HCT116 (cell line): Measurements from ENCODE around the gene HEY2. TPM values are rescaled to one million over a fixed set of nuclear protein-coding genes. Genes with fewer than 3 reads are reported as not detected.
A peak's percentile ranks its signal among the peaks of the same experiment; 100 is the strongest.

Experiments
- ATAC-seq: fragments of 200-7000 bp; cut with Tn5 transposase; 2 replicates; pipeline ENCODE4 v1.9.1; 2020; ENCODE audit warnings: mild to moderate bottlenecking, moderate library complexity
- Bru-seq: library from RNA; stranded (reverse); fragments of 400-500 nt; gene quantifications from one replicate; lab custom pipeline; 2021; lab: Mats Ljungman, UMichigan
- BruChase-seq, 2 experiments: library from RNA; stranded (reverse); fragments of 400-500 nt; gene quantifications; one replicate each; lab custom pipeline; 2021; lab: Mats Ljungman, UMichigan
- BruUV-seq: library from RNA; stranded (reverse); fragments of 400-500 nt; replicated peaks from 2 replicates; lab custom pipeline; 2021; lab: Mats Ljungman, UMichigan
- CTCF ChIA-PET: fragments of 300-600 bp; sonication (Branson Sonifier 250); formaldehyde crosslinking; loops from one replicate; lab custom pipeline; 2021; ENCODE audit warnings: antibody characterized with exemption; lab: Charles Lee
- POLR2A ChIA-PET: fragments of 300-600, 350-600 bp; sonication (Branson Sonifier 250); formaldehyde crosslinking; loops from one replicate; lab custom pipeline; 2021; ENCODE audit warnings: antibody characterized with exemption; lab: Charles Lee
- RAD21 ChIA-PET, 2 experiments: fragments of 300-600 bp; sonication (Branson Sonifier 250); formaldehyde crosslinking; loops; one replicate each; lab custom pipeline; 2023; ENCODE audit warnings: low total read pairs in 2 of 2; ENCODE audit not compliant: uncharacterized antibody in 2 of 2, unreplicated experiment in 2 of 2, low non-redundant PET in 1 of 2; lab: Charles Lee
- DNase-seq: peaks from one replicate; pipeline ENCODE4 v3.0.0-alpha.2; 2010; ENCODE audit warnings: low read depth, low spot score
- H2AFZ ChIP-seq: fragments of 200-600 bp; shearing (Covaris generic), sonication (generic); 2 replicates; pipeline ENCODE4 v1.6.1; 2017; ENCODE audit warnings: low read depth, mixed run types, mixed read lengths, antibody characterized with exemption, low read length; ENCODE audit not compliant: poor library complexity, severe bottlenecking
- H3K27ac ChIP-seq: 2 replicates; pipeline ENCODE4 v1.5.1; 2012; ENCODE audit warnings: low read depth, low read length
- H3K27me3 ChIP-seq: fragments of 200-600 bp; sonication (generic); 2 replicates; pipeline ENCODE4 v1.6.1; 2016; ENCODE audit warnings: mixed run types, low read length, mixed read lengths; ENCODE audit not compliant: insufficient read depth
- H3K36me3 ChIP-seq, 2 experiments: fragments of 200-500 bp in 1 of 2; fragments of 200-600 bp in 1 of 2; sonication (Bioruptor generic) in 1 of 2; sonication (generic) in 1 of 2; 2 replicates each; pipeline versions ENCODE4 v1.5.1 to v1.6.1; 2014 to 2016; ENCODE audit warnings: low read length in 2 of 2, inconsistent platforms in 1 of 2, mixed read lengths in 1 of 2, mixed run types in 1 of 2; ENCODE audit not compliant: insufficient read depth in 2 of 2, control insufficient read depth in 1 of 2
- H3K4me1 ChIP-seq, 2 experiments: fragments of 200-600 bp in 1 of 2; sonication (generic) in 1 of 2; 2 replicates each; pipeline versions ENCODE4 v1.5.1 to v1.6.1; 2012 to 2017; ENCODE audit warnings: low read length in 2 of 2, inconsistent platforms in 1 of 2, mild to moderate bottlenecking in 1 of 2, mixed read lengths in 1 of 2, mixed run types in 1 of 2, moderate library complexity in 1 of 2; ENCODE audit not compliant: insufficient read depth in 2 of 2, control insufficient read depth in 1 of 2
- H3K4me2 ChIP-seq: fragments of 200-600 bp; sonication (generic); 2 replicates; pipeline ENCODE4 v1.6.1; 2017; ENCODE audit warnings: mixed run types, low read length, mixed read lengths
- H3K4me3 ChIP-seq, 2 experiments: fragments of 200-600 bp in 1 of 2; sonication (generic) in 1 of 2; replicated peaks in 1 of 2; 2 replicates each; pipeline ENCODE4 v1.5.1; 2011 to 2016; ENCODE audit warnings: low read length in 2 of 2, control low read depth in 1 of 2, low read depth in 1 of 2, mild to moderate bottlenecking in 1 of 2, mixed read lengths in 1 of 2, mixed run types in 1 of 2
- H3K79me2 ChIP-seq: fragments of 200-600 bp; sonication (generic); 2 replicates; pipeline ENCODE4 v1.6.1; 2017; ENCODE audit warnings: mild to moderate bottlenecking, mixed run types, low read length, moderate library complexity, mixed read lengths; ENCODE audit not compliant: insufficient read depth
- H3K9ac ChIP-seq: fragments of 200-600 bp; sonication (generic); 2 replicates; pipeline ENCODE4 v1.6.1; 2016; ENCODE audit warnings: low read length, mixed read lengths
- H3K9me2 ChIP-seq: fragments of 200-600 bp; sonication (generic), shearing (Covaris generic); 2 replicates; pipeline ENCODE4 v1.6.1; 2017; ENCODE audit warnings: mixed run types, mild to moderate bottlenecking, moderate library complexity; ENCODE audit not compliant: insufficient read depth
- H3K9me3 ChIP-seq, 2 experiments: fragments of 200-500 bp in 1 of 2; fragments of 200-600 bp in 1 of 2; sonication (Bioruptor generic) in 1 of 2; sonication (generic) in 1 of 2; 2 replicates each; pipeline ENCODE4 v1.6.1; 2014 to 2017; ENCODE audit warnings: low read length in 2 of 2, mixed read lengths in 2 of 2, inconsistent platforms in 1 of 2, low read depth in 1 of 2, mild to moderate bottlenecking in 1 of 2, mixed run types in 1 of 2, moderate library complexity in 1 of 2; ENCODE audit not compliant: control insufficient read depth in 1 of 2, insufficient read depth in 1 of 2
- H4K20me1 ChIP-seq: fragments of 200-600 bp; sonication (generic), shearing (Covaris generic); 2 replicates; pipeline ENCODE4 v1.6.1; 2017; ENCODE audit warnings: mixed run types, mild to moderate bottlenecking, moderate library complexity; ENCODE audit not compliant: insufficient read depth
- ATF3 ChIP-seq: IDR thresholded peaks from 2 replicates; pipeline ENCODE4 v1.6.1; 2012
- CBX3 ChIP-seq: IDR thresholded peaks from 2 replicates; pipeline ENCODE4 v1.6.1; 2012; ENCODE audit warnings: low read depth
- EGR1 ChIP-seq: IDR thresholded peaks from 2 replicates; pipeline ENCODE4 v1.6.1; 2012; ENCODE audit warnings: low read depth
- ELF1 ChIP-seq: IDR thresholded peaks from 2 replicates; pipeline ENCODE4 v1.6.1; 2012; ENCODE audit warnings: low read depth, borderline replicate concordance
- EZH2phosphoT487 ChIP-seq: fragments of 200-600 bp; IDR thresholded peaks from 2 replicates; pipeline ENCODE4 v1.6.1; 2018; ENCODE audit warnings: antibody characterized with exemption, borderline replicate concordance
- FOSL1 ChIP-seq: IDR thresholded peaks from 2 replicates; pipeline ENCODE4 v1.6.1; 2012; ENCODE audit warnings: low read depth
- JUND ChIP-seq: IDR thresholded peaks from 2 replicates; pipeline ENCODE4 v1.6.1; 2012
- MAX ChIP-seq: IDR thresholded peaks from 2 replicates; pipeline ENCODE4 v1.6.1; 2012
- RAD21 ChIP-seq: IDR thresholded peaks from 2 replicates; pipeline ENCODE4 v1.6.1; 2012; ENCODE audit warnings: low read depth, mild to moderate bottlenecking
- SIN3A ChIP-seq: IDR thresholded peaks from 2 replicates; pipeline ENCODE4 v1.6.1; 2012; ENCODE audit warnings: low read depth
- SRF ChIP-seq: IDR thresholded peaks from 2 replicates; pipeline ENCODE4 v1.6.1; 2012; ENCODE audit warnings: low read depth
- TCF7L2 ChIP-seq: IDR thresholded peaks from 2 replicates; pipeline ENCODE4 v1.7.0; 2011; ENCODE audit warnings: borderline replicate concordance, inconsistent platforms; ENCODE audit not compliant: insufficient read depth, insufficient read length; ENCODE audit errors: extremely low read depth
- YY1 ChIP-seq: IDR thresholded peaks from 2 replicates; pipeline ENCODE4 v1.6.1; 2011; ENCODE audit warnings: low read length, low read depth, moderate library complexity, mild to moderate bottlenecking; ENCODE audit not compliant: insufficient replicate concordance; ENCODE audit errors: extremely low read depth
- ZFX ChIP-seq: fragments of 450-650 bp; IDR thresholded peaks from 2 replicates; pipeline ENCODE4 v1.6.1; 2017
- ZNF274 ChIP-seq: fragments of 200-500 bp; sonication (Bioruptor generic); IDR thresholded peaks from 2 replicates; pipeline ENCODE4 v1.6.1; 2014; ENCODE audit warnings: mild to moderate bottlenecking, low read depth, low read length, inconsistent platforms
- intact Hi-C: fragments of 100-400 bp; cut with micrococcal nuclease; formaldehyde crosslinking; loops from 2 replicates; pipeline ENCODE4 v1.10.0; 2022
- long read RNA-seq: library from polyadenylated mRNA; unstranded; transcript quantifications from one replicate; pipeline ENCODE4 v2.0.0, GENCODE V29; 2021; ENCODE audit not compliant: unreplicated experiment
- polyA plus RNA-seq: library from polyadenylated mRNA; unstranded; fragments of >200 nt; gene quantifications from 2 replicates; pipeline ENCODE4 v1.2.1, GENCODE V29; 2012; ENCODE audit warnings: missing spikeins
- total RNA-seq: library from RNA; stranded (reverse); gene quantifications from one replicate; pipeline ENCODE4 v1.2.1, GENCODE V29; 2021; ENCODE audit not compliant: unreplicated experiment
- TF ChIP-seq, protein P1 (sequence below): IDR thresholded peaks from 2 replicates; pipeline ENCODE4 v1.6.1; 2011; ENCODE audit warnings: mild to moderate bottlenecking, low read length, moderate library complexity; ENCODE audit not compliant: insufficient replicate concordance; ENCODE audit errors: extremely low read depth

The HEY2 gene
- total RNA-seq = not detected
- polyA plus RNA-seq = 0.04 TPM in 1 of 2 replicates, not detected in the other
- Bru-seq, nascent RNA = not detected
- BruChase-seq, experiment 1, labeled RNA remaining after a 6-hour chase = not detected
- BruChase-seq, experiment 2, labeled RNA remaining after a 2-hour chase = not detected
- long read RNA-seq = 0 reads

DNA sequence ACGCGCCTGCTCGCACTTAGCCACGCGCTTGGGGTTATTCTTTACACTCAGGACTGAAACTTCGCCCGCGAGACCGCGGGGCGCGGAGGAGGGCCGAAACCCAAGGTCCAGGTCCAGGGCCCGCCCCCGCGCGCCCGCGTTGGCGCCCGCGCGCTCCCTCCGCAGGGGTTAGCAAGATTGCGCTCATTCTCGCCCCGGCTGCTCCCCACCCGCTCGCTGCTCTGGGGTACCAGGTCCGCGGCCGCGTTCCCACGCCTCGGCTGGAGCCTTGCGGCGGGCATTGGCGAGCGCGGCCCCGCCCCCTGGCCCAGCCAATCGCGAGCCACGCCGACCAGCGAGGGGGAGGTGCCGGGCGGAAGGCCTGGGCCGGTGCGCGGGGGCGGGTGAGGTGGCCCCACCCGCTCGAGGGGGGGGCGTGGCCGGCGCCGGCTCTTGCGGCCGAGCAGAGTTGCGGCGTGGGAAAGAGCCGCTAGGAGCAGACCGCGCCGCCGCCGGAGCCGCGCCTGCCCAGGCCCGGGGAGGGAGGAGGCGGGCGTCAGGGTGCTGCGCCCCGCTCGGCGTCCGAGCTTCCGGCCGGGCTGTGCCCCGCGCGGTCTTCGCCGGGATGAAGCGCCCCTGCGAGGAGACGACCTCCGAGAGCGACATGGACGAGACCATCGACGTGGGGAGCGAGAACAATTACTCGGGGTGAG is at the start of gene HEY2:
Gene HEY2, plus strand, starts transcription at position 460 of the 692 bp plus-strand sequence. Its CDS starts 145 bp downstream, at position 605.
- RAD21 ChIA-PET = no interaction called here
- BruUV-seq = no TSS peak
- H4K20me1 ChIP-seq = no peaks in the 10 kb centered on the region
- no peaks in the 10 kb centered on the region for H3K9me3 ChIP-seq
- no peak within 1 kb of the TSS for H3K9ac ChIP-seq
- no peak for TF ChIP-seq YY1
- no peak for TF ChIP-seq SRF
- TF ChIP-seq EGR1 = peak; percentile 87
- TF ChIP-seq, all 23 proteins: peak for 1
- H3K79me2 ChIP-seq = no peaks in the 10 kb centered on the region
- CTCF ChIA-PET = no interaction called here
- POLR2A ChIA-PET = no interaction called here
- no peak within 1 kb of the TSS for H3K27ac ChIP-seq
- no peaks in the 10 kb centered on the region for H3K9me2 ChIP-seq
- H3K4me2 ChIP-seq = peak within 1 kb of the TSS; percentile 69
- peaks cover 0 to 10% of the 10 kb centered on the region in 2 experiments; a peak in 2 of 4 replicates for H3K4me1 ChIP-seq
- H3K36me3 ChIP-seq = no peaks in the 10 kb centered on the region
- intact Hi-C loops = no loop called here
- peak within 1 kb of the TSS in 1 of 2 experiments; percentile 47; a peak in 3 of 4 replicates for H3K4me3 ChIP-seq
- H3K27me3 ChIP-seq = peaks cover 54% of the 10 kb centered on the region
- ATAC-seq (peak; percentile 95), DNase-seq (peak; percentile 45)
- peak within 1 kb of the TSS; percentile 63 for H2AFZ ChIP-seq

DNA sequence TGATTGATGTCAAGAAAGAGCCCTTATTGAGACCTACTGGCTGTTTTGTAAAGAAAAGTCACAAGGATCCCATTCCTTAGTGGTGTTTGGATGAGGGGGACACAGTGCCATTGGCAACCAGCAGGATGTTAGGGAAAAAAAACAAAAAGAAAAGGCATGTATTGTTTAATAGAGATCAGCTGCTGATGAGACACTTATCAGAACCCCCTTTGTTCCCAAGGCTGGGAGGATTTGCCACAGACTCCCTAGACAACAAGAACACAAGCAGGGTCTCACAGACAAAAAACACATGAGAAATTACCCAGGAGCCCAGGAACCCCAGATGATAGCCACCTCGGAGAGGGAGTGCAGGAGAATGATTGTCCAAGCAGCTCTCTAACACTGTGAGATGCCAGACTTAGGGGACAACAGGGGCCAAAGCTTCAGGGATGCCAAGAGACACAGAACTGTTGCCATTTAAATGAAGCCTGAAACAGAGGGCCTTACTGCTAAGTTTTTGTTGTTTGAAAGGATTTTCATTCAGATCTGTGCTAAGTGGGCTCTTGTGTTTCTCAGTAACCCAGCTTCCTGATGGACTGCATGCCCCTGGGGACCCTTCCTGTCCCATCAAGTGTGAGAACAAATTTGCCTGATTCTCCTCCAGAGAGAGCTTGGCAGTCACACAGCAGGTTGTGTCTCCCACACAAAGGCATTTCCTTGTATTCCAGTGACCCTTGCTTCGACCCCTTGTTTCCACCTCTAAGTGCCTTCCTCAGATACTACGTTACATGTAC is 48.7 kb upstream of the HEY2 start:
- no peak for TF ChIP-seq CBX3
- no peak for TF ChIP-seq JUND
- no peak for TF ChIP-seq SIN3A
- TF ChIP-seq MAX = no peak
- no peak for TF ChIP-seq ELF1
- no peak for TF ChIP-seq ATF3
- TF ChIP-seq TCF7L2 = no peak
- no peak for TF ChIP-seq YY1
- TF ChIP-seq ZNF274 = no peak
- TF ChIP-seq EZH2phosphoT487 = no peak
- TF ChIP-seq EGR1 = no peak
- no peak for TF ChIP-seq ZFX
- TF ChIP-seq, protein P1, sequence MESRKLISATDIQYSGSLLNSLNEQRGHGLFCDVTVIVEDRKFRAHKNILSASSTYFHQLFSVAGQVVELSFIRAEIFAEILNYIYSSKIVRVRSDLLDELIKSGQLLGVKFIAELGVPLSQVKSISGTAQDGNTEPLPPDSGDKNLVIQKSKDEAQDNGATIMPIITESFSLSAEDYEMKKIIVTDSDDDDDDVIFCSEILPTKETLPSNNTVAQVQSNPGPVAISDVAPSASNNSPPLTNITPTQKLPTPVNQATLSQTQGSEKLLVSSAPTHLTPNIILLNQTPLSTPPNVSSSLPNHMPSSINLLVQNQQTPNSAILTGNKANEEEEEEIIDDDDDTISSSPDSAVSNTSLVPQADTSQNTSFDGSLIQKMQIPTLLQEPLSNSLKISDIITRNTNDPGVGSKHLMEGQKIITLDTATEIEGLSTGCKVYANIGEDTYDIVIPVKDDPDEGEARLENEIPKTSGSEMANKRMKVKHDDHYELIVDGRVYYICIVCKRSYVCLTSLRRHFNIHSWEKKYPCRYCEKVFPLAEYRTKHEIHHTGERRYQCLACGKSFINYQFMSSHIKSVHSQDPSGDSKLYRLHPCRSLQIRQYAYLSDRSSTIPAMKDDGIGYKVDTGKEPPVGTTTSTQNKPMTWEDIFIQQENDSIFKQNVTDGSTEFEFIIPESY = no peak
- no peak for TF ChIP-seq RAD21
- TF ChIP-seq FOSL1 = no peak
- TF ChIP-seq, all 23 proteins: peak for 0
- ChIA-PET CTCF (no interaction called here), RAD21 (no interaction called here), POLR2A (no interaction called here)
- Histone ChIP-seq H3K9me3 (no peaks in the 10 kb centered on the region), H3K79me2 (no peaks in the 10 kb centered on the region), H3K9ac (no peak overlapping the region), H2AFZ (no peak overlapping the region), H3K4me3 (no peak overlapping the region), H3K27ac (no peak overlapping the region), H3K9me2 (no peaks in the 10 kb centered on the region), H3K4me1 (no peaks in the 10 kb centered on the region), H3K36me3 (no peaks in the 10 kb centered on the region), H3K4me2 (no peak overlapping the region), H3K27me3 (peaks cover 42% of the 10 kb centered on the region), H4K20me1 (no peaks in the 10 kb centered on the region)
- intact Hi-C loops = no loop called here
- ATAC-seq (no peak), DNase-seq (no peak)
- BruUV-seq = no TSS peak
